GF-D8 (cell line): Measurements from ENCODE around the gene WSCD1.

ENCODE experiments used
- DNase-seq: peaks from one replicate; lab custom pipeline; 2025; lab: John Stamatoyannopoulos, UW

The WSCD1 gene

GRCh38 chr17:6069539-6070429 lies at the start of gene WSCD1:
WSCD1 (plus strand) TSS chr17:6070379; CDS start chr17:6080659, 10,280 bp downstream.
- DNase-seq: no peak

- no peak for DNase-seq
Measured at GRCh38 chr17:6021011-6021400, 49.2 kb upstream of the WSCD1 start.

- no peak for DNase-seq
Measured at GRCh38 chr17:6021627-6022026, 48.6 kb upstream of the WSCD1 start.

GRCh38 chr17:6023036-6023831 lies 46.9 kb upstream of the WSCD1 start:
- no peak for DNase-seq

- no peak for DNase-seq
Measured at GRCh38 chr17:6024576-6024975, 45.6 kb upstream of the WSCD1 start.

- DNase-seq: no peak
Measured at GRCh38 chr17:6027342-6028024, 42.7 kb upstream of the WSCD1 start.

GRCh38 chr17:6028294-6028693 lies 41.9 kb upstream of the WSCD1 start:
- no peak for DNase-seq

- DNase-seq: no peak
Measured at GRCh38 chr17:6035801-6036394, 34.3 kb upstream of the WSCD1 start.

GRCh38 chr17:6040504-6040903 lies 29.7 kb upstream of the WSCD1 start:
- no peak for DNase-seq

- no peak for DNase-seq
Measured at GRCh38 chr17:6041246-6041645, 28.9 kb upstream of the WSCD1 start.

GRCh38 chr17:6043405-6043804 lies 26.8 kb upstream of the WSCD1 start:
- no peak for DNase-seq

GRCh38 chr17:6044261-6044660 lies 25.9 kb upstream of the WSCD1 start:
- no peak for DNase-seq

GRCh38 chr17:6045621-6046357 lies 24.4 kb upstream of the WSCD1 start:
- no peak for DNase-seq

GRCh38 chr17:6046431-6046830 lies 23.7 kb upstream of the WSCD1 start:
- DNase-seq: no peak

- DNase-seq: no peak
Measured at GRCh38 chr17:6046931-6047330, 23.2 kb upstream of the WSCD1 start.

GRCh38 chr17:6047966-6048365 lies 22.2 kb upstream of the WSCD1 start:
- no peak for DNase-seq

- DNase-seq: no peak
Measured at GRCh38 chr17:6048486-6048885, 21.7 kb upstream of the WSCD1 start.

GRCh38 chr17:6052926-6053325 lies 17.3 kb upstream of the WSCD1 start:
- DNase-seq: no peak

- no peak for DNase-seq
Measured at GRCh38 chr17:6054372-6054771, 15.8 kb upstream of the WSCD1 start.

GRCh38 chr17:6056104-6056503 lies 14.1 kb upstream of the WSCD1 start:
- no peak for DNase-seq

GRCh38 chr17:6057562-6057961 lies 12.6 kb upstream of the WSCD1 start:
- DNase-seq: no peak
